OCI-LY7 (cell line): ENCODE data around the gene ZNF503.

Experiments
- CTCF ChIP-seq: fragments of 200-600 bp; sonication (generic); conservative IDR thresholded peaks from 2 replicates; pipeline ENCODE4 v1.5.1; 2014; ENCODE audit warnings: mild to moderate bottlenecking, antibody characterized with exemption, low read length, moderate library complexity, mixed read lengths
- EZH2phosphoT487 ChIP-seq: fragments of 200-600 bp; sonication (generic); IDR thresholded peaks from 2 replicates; pipeline ENCODE4 v1.6.1; 2018; ENCODE audit warnings: low read depth, borderline replicate concordance, mild to moderate bottlenecking, mixed run types, antibody characterized with exemption, low read length, moderate library complexity, mixed read lengths

- no peak for TF ChIP-seq CTCF
- no peak for TF ChIP-seq EZH2phosphoT487
These were observed 43.4 kb downstream of the ZNF503 start for GRCh38 chr10:75358132-75358531.
